ENCODE data around the gene PXYLP1.

Gene PXYLP1

GRCh38 chr3:141249041-141249440 is 17.4 kb downstream of the PXYLP1 start:
- H3K4me3 ChIP-seq (ENCODE audit: low read length), result no peak overlapping the region
- no peak for DNase-seq (ENCODE audit: low read depth)
- TF ChIP-seq CTCF (conservative IDR thresholded peaks at IDR 0.05; ENCODE audit: low read depth, low read length), result no peak

GRCh38 chr3:141250342-141250741 is 18.7 kb downstream of the PXYLP1 start:
- no peak overlapping the region for H3K4me3 ChIP-seq (ENCODE audit: low read length)
- no peak for TF ChIP-seq CTCF (conservative IDR thresholded peaks at IDR 0.05; ENCODE audit: low read depth, low read length)
- no peak for DNase-seq (ENCODE audit: low read depth)

- no peak overlapping the region for H3K4me3 ChIP-seq (ENCODE audit: low read length)
- DNase-seq (ENCODE audit: low read depth), result no peak
- TF ChIP-seq CTCF (conservative IDR thresholded peaks at IDR 0.05; ENCODE audit: low read depth, low read length), result no peak
Measured at GRCh38 chr3:141250828-141251227, 19.2 kb downstream of the PXYLP1 start.

GRCh38 chr3:141253326-141253725 is 21.7 kb downstream of the PXYLP1 start:
- TF ChIP-seq CTCF (conservative IDR thresholded peaks at IDR 0.05; ENCODE audit: low read depth, low read length), result no peak
- no peak for DNase-seq (ENCODE audit: low read depth)
- no peak overlapping the region for H3K4me3 ChIP-seq (ENCODE audit: low read length)

GRCh38 chr3:141253811-141254210 is 22.2 kb downstream of the PXYLP1 start:
- H3K4me3 ChIP-seq (ENCODE audit: low read length), result no peak overlapping the region
- TF ChIP-seq CTCF (conservative IDR thresholded peaks at IDR 0.05; ENCODE audit: low read depth, low read length), result no peak
- no peak for DNase-seq (ENCODE audit: low read depth)

- no peak for DNase-seq (ENCODE audit: low read depth)
- TF ChIP-seq CTCF (conservative IDR thresholded peaks at IDR 0.05; ENCODE audit: low read depth, low read length), result no peak
Measured at GRCh38 chr3:141255137-141255845, 23.7 kb downstream of the PXYLP1 start.

GRCh38 chr3:141255846-141256261 is 24.2 kb downstream of the PXYLP1 start:
- no peak for DNase-seq (ENCODE audit: low read depth)
- H3K4me3 ChIP-seq (ENCODE audit: low read length), result no peak overlapping the region
- TF ChIP-seq CTCF (conservative IDR thresholded peaks at IDR 0.05; ENCODE audit: low read depth, low read length), result peak; percentile 30

More at GRCh38 chr3:141255137-141255845, 23.7 kb downstream of the PXYLP1 start:
- H3K4me3 ChIP-seq (ENCODE audit: low read length), result no peak overlapping the region

Measured in retinal pigment epithelial cell (primary cell).